Hematopoietic multipotent progenitor cell treated with erythropoietin and hydrocortisone succinate and interleukin-3 and kit ligand, for 15 days (in vitro differentiated cells): ENCODE data around the gene GMEB2.
"Not testable (repeated sequence)": the region's sequence is repeated elsewhere in the genome, so short reads cannot be mapped to it uniquely, and the experiment has no call there.

Source experiments
- DNase-seq: peaks from one replicate; pipeline ENCODE4 v3.0.0-alpha.2; 2015; ENCODE audit warnings: low spot score

GMEB2 gene

DNA sequence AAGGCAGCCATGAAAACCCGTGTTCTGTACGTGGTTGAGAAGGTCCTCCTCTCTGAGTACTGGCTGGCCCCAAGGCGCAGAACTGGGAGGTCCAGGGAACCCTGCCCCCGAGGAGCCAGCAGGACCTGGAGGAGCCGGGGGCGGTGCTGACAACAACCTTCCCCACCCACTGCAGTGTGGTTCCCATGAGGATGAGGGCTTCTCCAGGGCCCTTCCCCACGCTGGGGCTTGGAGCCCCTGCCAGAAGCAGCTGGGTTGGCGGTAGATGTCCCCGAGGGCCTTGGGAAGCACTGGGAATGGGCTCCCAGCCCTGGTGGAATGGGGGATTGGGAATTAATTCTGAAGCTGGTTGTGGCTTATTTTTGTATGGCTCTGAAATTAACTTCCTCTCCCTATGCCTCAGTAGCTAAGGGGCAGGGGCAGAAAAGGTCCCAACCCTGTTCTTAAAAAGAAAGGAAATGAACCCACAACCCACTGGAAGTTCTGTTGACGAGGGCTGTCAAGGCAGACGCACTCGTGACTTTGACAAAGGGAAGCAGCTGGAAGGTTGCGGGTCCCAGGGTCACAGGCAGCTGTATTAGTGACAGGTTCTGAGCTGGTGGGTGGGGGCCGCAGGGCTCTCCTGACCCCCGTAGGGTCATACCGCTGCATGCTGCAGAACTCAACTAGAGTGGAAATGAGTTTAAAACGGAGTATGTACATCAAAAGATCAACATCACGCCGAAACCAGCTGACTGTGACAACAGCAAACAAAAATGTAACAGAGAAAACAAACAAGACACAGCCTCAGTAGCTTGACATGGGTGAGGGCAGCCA lies 38.9 kb downstream of the GMEB2 start:
- no peak for DNase-seq

DNA sequence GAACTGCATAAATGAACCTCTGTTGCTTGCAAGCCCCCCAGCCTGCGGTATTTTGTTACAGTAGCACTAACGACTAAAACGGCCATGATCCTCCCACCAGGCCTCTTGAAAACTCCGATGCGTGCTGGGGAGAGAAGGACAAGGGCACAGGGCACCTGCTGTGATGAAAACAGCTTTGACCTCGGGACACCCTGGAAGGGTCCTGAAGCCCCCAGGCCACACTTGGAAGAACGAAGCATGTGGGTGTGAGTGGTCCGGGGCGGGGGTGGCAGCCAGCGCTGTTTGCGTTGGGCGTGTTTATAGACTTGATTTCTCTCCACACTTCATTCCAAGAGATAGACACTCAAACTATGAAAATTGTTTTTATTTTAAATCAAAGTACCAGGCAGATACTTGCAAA lies 39.6 kb downstream of the GMEB2 start:
- DNase-seq: no peak

DNA sequence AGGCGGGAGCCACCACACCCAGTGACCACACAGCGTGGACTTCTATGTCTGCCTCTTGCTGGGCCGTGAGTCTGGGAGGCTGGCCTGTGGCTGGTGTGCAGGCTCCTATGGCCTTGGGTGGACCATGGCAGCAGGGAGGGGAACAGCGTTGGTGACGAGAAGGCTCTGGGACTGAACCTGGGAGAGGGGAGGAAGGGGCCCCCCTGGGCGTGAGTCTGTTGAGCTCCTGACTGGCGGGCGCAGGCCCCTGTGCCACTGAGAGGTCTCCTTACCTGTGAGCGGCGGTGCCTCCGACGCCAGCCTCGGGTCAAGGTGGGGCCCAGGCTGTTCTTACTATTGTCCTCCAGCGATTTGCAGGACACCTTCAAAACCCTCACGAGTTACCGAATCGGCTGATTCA lies 40.1 kb downstream of the GMEB2 start:
- no peak for DNase-seq

DNA sequence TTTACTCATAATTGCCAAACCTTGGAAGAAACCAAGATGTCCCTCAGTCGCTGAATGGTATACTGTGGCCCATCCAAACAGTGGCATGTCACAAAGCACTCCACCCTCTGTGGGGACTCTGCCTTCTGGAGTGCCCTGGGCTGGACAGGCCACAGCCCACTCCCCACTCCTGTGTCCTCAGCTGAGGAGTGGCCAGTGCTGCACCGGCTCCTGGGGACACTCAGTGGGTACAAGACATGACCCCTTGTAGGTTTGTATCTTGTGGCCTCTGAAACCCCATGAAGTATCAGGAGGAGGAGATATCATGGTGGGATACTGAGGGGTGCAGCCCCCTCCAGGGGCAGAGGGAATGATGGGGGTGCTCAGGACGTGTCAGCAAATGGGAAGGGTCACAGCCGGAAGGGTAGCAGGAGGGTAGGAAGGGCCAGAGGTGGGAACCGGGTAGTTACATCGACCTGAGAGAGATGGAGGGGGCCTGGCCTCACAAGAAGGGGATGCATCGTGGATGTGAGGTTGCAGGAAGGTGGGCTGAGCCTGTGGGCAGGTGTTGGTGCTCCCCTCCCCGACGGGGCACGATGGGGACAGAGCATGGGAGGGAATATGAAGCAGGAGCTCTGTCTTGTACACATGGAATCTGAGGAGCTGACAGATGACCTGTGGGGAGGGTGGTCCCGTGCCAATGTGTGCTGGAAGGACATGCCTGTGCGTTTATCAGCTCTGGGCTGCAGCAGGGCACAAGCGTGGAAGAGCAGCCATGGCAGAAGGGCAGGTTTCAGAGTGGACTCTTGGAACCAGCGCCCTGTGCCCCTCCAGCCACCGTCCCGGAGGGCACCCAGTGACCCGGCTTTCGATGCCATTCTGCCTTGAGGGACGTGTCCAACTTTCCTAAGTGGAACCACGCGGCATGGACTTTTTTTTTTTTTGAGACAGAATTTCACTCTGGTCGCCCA lies 41.0 kb downstream of the GMEB2 start:
- no peak for DNase-seq

DNA sequence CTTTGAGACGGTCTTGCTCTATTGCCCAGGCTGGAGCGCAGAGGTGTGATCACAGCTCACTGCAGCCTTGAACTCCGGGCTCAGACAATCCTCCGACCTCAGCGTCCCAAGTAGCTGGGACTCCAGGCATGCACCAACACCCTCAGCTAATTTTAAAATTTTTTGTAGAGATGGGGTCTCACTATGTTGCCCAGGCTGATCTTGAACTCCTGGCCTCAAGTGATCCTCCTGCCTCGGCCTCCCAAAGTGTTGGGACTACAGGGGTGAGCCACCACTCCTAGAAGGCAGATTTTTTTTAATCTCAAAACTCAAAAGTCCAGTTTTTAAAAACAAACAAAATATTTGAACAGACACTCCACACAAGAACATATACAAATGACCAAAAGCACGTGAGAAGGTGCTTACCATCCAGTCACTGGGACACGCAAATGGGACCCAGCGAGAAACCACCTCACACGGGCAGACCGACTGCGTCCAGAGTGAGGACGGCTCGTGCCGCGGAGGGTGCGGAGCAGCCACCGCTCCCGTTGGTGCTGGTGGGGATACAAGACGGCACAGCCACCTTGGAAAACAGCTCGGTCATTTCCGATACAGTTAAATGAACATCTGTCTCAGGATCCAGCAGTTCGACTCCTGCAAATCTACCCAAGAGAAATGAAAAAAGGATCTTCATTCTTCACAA lies 44.4 kb downstream of the GMEB2 start:
- no peak for DNase-seq

DNA sequence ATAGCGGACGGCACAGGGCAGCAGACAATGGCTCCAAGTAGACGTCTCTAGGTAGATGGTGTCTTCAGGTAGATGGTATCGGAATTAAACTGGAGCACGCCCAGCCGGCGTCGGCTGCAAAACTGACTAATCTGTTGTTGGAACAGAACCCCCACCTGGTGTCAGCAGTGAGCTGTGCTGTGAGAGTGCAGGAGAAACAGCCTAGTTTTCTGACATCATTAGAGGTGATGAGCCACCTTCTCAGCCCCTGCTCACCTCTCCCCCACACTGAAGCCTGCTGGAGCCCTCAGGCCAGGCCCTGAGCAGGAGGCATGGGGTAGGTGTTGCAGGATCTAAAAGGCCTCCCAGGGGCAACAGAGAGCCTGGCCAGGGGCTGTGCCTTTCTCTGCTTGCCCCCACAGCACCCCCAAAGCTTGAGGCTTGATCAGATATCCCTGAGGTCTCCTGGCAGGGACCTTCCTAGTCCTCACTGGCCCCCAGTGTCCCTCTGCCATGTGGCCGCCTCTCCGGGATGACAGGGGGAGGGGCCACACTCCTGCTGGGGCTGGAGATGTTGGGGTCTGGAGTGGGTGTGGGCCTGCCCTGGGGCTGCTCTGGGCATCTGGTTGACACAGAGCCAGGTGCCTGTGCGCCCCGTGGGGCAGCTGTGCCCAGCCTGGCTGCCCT lies 46.0 kb downstream of the GMEB2 start:
- no peak for DNase-seq

DNA sequence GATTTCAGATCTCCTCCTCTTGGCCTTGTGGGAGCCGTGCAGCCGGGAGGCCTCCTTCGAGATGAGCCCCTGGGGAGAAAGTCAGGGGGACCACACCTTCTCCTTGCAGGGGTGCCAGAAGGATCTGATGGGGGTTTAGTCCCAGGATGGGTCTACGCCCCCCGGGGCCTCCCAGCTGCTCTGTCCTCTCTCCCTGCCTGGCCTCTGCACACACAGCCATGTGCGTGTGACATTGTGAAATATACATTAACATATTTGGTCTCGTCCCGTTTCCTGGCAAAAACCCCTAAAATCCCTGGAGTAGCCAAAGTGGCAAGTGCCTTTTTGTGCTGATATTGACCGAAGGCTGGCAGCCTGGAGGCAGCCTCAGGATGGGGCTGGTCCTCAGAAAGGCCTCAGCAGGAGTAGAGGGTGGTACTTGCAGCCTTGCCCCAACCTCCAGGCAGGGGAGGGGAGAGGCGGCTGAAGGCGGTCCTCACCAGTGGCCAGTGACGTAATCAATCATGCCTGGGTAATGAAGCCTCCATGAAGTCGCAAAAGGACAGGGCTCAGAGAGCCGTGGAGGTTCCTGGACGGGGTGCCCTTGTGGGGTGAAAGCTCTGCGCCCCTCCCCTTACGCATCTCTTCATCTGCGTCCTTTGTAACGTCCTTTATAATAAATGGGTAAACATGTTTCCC lies 47.7 kb downstream of the GMEB2 start:
- no peak for DNase-seq

DNA sequence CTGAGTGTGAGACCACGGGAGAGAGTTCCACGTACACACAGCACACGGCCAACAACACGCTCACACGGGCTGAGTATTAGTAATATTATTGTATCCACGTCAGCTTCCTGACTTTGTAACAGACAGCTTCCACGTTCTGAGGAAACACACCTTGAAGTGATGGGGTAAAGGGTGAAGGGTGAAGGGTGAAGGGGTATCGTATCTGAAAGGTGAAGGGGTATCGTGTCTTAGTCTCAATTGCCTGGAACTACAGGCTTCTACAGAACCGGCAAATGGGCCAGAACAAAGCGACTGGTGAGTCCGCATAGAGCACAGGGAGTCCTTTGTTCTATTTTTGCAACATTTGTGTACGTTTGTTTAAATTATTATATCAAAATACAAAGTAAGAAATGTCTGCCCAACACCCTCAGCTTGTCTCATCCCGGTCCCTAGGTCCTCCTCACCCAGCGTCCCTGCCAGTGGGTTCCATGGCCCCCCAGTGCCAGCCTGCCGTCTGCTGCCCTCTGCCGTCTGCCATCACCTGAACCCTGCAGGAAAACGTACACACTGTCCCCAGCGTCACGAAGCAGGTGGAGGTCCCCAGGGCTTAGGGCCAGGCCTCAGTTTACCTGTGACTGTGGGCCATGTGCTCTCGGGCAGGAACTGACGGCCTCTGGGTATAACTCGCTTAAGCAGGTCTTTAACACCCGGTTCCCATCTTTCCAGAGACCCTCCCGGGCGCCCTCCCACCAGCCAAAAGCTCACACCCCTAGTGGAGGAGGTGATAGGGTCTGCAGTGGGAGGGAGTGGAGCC lies 48.5 kb downstream of the GMEB2 start:
- DNase-seq: no peak

DNA sequence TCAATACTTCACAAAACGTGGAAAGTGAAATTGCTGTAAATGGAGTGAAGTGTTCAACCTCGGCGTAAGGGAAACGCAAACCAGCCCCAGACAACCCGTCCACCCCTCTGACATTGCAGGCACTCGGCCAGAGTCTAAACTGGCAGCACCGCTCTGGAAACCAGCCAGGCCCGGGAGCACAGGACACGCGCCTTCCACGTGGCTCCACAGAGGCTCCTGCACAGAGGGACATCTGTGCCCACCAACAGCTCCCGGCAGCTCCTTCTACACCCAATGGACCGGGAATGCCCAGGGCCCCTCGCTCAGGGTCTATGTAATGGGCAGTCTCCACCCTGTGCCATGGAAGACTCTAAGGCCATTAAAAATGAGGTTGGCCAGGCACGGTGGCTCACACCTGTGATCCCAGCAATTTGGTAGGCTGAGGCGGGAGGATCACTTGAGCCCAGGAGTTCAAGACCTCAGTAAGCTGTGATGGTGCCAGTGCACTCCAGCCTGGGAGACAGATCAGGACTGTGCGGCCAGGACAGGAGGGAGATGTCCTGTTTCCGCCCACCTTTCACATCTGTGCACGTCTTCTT lies 49.5 kb downstream of the GMEB2 start:
- no peak for DNase-seq

DNA sequence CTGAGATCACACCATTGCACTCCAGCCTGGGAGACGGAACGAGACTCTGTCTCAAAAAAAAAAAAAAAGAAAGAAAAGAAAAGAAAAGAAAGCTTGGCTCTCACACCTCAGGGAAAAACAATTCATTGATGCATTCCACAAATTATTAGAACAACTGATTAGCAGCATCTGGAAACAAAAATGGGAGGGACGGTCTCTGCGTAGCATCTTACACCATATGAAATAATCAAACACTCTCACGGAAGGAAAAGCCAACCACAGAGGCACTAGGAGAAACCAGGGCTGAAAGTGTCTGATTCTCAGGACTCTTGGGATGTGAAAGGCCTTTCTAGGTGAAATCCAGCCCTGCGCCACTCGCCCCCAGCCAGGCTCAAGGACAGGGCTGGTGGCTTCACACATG lies 50.6 kb downstream of the GMEB2 start:
- no peak for DNase-seq

DNA sequence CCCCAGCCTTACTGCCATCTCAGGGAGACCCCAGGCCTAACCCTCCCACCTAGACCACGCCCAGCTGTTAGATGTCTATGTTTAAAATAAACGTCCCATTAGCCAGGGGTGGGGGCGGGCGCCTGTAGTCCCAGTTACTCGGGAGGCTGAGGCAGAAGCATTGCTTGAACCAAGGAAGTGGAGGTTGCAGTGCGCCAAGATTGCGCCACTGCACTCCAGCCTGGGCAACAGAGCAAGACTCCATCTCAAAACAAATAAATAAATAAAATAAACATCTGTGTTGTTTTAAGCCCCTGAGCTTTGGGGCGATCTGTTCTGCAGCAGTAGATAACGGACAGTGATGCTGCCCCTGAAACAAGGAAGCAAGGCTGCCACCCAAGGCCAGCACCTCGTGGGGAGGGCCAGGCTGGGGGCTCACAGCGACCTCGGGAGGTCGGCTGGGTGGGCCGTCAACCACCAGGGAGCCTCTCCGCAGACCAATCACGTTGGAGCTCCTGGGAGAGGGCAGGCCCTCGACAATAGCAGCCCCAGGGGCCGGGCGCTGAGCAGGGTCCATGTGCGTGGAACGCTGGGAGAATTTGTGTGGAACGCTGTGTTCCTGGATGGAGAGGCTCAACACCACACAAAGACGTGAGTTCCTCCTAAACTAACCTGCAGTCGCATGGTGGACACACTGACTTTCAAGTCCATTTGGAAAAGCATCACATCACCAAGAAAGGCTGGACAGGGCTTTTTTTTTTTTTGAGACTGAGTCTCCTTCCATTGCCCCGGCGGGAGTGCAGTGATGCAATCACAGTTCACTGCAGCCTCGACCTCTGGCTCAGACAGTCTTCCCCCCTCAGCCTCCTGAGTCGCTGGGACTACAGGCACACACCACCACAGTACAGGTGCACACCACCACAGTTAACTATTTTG lies 51.8 kb downstream of the GMEB2 start:
- no peak for DNase-seq

DNA sequence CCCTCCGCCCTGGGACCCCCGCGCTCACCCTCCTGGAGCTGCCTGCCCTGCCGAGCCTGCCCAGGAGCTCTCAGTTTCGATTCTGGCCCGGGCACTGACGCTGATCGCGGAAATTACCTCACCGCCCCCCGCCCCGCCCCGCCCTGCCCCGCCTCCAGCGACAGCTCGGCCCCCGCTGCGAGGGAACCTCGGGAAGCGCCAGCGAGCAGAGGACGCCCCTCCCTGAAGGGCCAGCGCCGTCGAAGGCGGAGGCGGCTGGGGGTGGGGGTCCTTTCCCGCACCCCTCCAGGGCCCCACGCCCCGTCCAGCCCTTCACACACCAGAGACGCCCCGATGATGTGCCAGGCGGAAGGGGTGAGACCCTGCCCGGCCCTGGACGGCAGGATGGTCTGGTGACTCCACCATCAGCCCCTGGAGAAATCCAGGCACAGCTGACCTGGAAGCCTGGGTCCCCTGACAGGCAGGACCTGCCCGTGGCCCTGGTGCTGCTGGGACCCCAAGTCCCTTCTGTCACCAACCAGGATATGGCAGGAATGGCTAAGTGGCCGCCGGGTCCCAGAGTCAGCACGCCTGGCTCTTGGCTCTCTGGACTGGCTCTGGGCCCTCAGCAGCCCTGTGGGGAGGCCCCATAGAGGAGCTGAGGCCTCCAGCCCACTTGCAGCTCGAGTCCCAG lies 52.6 kb downstream of the GMEB2 start, which contains the start of gene HELZ2:
Gene HELZ2, minus strand, starts transcription at position 84 of the 673 bp plus-strand sequence. CDS start 1,854 bp downstream, outside the sequence.
- DNase-seq: peak; percentile 49

DNA sequence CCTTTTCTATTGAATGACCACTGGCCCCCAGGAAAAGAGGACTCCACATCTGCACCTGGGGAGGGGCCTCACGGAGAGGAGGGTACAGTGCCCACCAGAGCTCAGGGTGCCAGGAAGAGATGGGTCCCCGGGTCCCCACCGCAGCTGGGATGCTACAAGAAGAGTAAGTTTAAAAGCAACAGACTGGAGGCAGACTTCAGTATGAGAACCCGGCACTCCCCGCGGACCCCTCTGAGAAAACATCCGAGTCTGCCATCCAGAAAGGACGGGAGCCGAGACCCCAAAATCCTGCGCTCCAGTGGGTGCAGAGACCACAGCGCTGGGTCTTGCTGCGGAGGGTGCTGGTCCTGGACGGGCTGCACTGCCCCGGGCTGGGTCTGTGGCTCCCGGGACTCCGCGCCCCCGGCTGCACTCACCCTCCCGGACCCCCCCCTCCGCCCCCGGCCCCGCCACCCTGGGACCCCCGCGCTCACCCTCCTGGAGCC lies 53.2 kb downstream of the GMEB2 start:
- DNase-seq: no peak

DNA sequence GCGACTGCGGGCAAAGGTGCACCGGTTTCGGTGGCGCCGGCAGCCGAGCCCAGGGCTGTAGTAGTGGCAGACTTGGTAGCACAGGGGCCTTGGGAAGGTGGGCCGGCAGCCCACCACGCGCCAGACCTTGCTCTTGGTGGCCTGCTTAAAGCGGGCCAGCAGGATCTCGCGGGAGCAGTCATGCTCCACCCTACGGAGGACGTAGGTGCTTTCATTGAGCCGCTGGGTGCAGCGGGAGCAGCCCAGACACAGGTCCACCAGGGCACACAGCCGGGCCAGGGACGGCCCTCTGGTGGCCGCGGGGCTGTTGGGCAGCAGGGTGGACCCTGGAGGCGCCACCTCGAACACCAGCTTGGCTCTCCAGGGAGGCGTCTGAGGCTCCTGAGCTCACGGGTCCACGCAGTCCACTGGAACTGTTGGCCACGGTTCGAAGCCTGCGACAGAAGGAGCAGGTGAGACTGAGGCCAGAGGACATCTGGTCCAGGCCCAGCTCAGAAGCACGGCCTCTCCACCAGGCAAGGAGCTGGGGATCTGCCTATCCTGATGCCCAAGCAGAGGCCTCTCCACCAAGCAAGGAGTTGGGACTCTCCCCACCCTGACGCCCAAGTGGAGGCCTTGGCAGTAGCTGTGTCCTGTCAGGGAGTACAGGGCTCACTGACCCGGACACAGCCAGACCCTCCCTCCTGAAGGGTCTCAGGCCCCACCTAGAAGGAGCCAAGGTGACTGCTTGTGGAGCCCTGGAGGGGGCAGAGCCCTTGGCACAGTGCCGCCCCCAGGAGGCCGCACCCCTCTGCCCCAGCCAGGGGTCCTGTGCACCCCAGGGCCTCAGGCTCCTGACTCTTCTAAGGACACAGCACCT lies 53.9 kb downstream of the GMEB2 start:
- DNase-seq: no peak

DNA sequence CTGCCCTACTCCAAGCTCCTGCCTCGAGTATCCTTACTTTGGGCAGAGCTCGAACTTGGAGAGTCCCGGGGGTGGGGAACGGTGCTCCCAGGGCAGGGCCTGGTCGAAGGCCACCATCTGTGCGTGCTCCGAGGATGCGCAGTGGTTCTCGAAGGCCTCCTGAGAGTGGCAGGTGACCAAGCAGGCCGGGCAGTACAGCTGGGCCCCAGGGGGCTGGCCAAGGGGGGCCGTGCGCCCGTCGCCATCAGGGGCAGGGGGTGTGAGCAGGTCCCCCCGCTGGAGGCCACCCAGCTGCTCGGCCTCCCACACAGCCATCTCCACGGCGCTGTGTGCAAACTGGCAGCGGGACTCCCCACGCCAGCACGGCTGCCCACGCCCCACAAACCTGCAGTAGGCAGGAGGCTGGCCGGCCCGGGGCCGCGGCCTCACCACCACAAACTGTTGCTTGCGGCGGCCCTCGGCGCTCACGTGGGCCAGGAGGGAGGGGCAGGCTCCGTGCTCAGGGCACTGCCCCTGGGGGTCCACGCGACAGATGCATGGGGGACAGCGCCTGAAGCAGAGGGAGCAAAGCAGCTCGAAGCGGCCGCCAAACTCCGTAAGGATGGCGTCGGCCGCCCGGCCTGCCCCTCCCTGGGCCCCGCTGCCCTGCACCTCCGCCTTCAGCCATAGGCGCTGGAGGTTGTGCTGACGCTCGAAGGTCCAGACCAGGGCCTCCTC lies 54.7 kb downstream of the GMEB2 start:
- no peak for DNase-seq

DNA sequence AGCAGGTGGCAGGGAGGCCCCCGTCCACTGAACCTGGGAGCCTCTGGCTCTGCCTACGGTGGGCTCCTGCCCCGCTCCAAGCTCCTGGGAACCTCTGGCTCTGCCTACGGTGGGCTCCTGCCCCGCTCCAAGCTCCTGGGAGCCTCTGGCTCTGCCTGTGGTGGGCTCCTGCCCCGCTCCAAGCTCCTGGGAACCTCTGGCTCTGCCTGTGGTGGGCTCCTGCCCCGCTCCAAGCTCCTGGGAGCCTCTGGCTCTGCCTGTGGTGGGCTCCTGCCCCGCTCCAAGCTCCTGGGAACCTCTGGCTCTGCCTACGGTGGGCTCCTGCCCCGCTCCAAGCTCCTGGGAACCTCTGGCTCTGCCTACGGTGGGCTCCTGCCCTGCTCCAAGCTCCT lies 55.8 kb downstream of the GMEB2 start:
- not testable (repeated sequence) for DNase-seq
